Stomach (tissue), 4 donors: ENCODE measurements around the gene TBC1D32.

Experiments used
- POLR2A ChIP-seq, 4 donors: fragments of 450-650 bp; IDR thresholded peaks; one replicate each; pipeline ENCODE4 v1.6.1; 2016; ENCODE audit warnings: antibody characterized with exemption in 4 of 4, control low read depth in 2 of 4, mild to moderate bottlenecking in 1 of 4, moderate library complexity in 1 of 4
- TF ChIP-seq, protein P1 (sequence below), 7 experiments: fragments of 450-650 bp in 4 of 7; fragments of 200-600 bp in 3 of 7; sonication (generic) in 3 of 7; IDR thresholded peaks; one replicate each; pipeline ENCODE4 v1.5.1; 2016 to 2019; ENCODE audit warnings: antibody characterized with exemption in 7 of 7, control low read depth in 2 of 7, mild to moderate bottlenecking in 1 of 7

DNA sequence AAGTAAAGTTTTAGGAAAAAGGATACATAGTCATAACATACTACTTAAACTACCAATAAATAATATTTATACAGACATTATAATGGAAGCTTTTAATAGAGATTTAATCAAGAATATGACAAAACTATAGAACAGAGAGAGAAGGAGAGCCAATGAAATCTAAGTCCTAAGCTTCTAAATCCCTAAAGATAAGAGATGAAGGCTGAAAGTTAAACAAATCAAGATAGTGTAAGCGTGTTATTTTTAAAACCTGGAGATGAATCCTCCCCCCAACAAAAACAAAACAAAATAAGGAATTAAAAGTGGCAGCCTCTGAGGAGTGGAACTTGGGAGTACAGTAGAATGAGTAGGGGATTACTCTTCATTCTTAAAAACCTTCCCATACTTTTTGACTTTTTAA lies 145.9 kb downstream of the TBC1D32 start:
- TF ChIP-seq, protein P1, sequence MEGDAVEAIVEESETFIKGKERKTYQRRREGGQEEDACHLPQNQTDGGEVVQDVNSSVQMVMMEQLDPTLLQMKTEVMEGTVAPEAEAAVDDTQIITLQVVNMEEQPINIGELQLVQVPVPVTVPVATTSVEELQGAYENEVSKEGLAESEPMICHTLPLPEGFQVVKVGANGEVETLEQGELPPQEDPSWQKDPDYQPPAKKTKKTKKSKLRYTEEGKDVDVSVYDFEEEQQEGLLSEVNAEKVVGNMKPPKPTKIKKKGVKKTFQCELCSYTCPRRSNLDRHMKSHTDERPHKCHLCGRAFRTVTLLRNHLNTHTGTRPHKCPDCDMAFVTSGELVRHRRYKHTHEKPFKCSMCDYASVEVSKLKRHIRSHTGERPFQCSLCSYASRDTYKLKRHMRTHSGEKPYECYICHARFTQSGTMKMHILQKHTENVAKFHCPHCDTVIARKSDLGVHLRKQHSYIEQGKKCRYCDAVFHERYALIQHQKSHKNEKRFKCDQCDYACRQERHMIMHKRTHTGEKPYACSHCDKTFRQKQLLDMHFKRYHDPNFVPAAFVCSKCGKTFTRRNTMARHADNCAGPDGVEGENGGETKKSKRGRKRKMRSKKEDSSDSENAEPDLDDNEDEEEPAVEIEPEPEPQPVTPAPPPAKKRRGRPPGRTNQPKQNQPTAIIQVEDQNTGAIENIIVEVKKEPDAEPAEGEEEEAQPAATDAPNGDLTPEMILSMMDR (IDR thresholded peaks at IDR 0.05) = no peak
- TF ChIP-seq POLR2A (IDR thresholded peaks at IDR 0.05) = no peak
